Activated CD4-positive, alpha-beta T cell treated with anti-CD3 and anti-CD28 coated beads for 36 hours (primary cell): ENCODE results near the gene MPPE1. TPM values are rescaled to one million over a fixed set of nuclear protein-coding genes. Genes with fewer than 3 reads are reported as not detected.
"Not testable (repeated sequence)": the region's sequence is repeated elsewhere in the genome, so short reads cannot be mapped to it uniquely, and the experiment has no call there.

Experiments used
- ATAC-seq: fragments of 200-7000 bp; cut with Tn5 transposase; one replicate; pipeline ENCODE4 v1.10.0; 2021; ENCODE audit warnings: mild to moderate bottlenecking, moderate library complexity
- CTCF ChIA-PET: fragments of 350-600 bp; sonication (Branson Sonifier 250); formaldehyde crosslinking; loops from one replicate; lab custom pipeline; 2021; ENCODE audit warnings: antibody characterized with exemption; lab: Charles Lee
- POLR2A ChIA-PET: fragments of 350-600 bp; sonication (Branson Sonifier 250); formaldehyde crosslinking; loops from one replicate; lab custom pipeline; 2021; ENCODE audit warnings: antibody characterized with exemption, inconsistent platforms; lab: Charles Lee
- DNase-seq: peaks from one replicate; pipeline ENCODE4 v3.0.0-alpha.2; 2020
- H3K27ac Mint-ChIP-seq: one replicate; pipeline ENCODE4 v1.8.0; 2021; ENCODE audit warnings: mixed read lengths
- H3K27me3 Mint-ChIP-seq: one replicate; pipeline ENCODE4 v1.8.0; 2021; ENCODE audit warnings: mixed read lengths
- H3K36me3 Mint-ChIP-seq: one replicate; pipeline ENCODE4 v1.8.0; 2021; ENCODE audit warnings: low read depth, mixed read lengths
- H3K4me1 Mint-ChIP-seq: one replicate; pipeline ENCODE4 v1.8.0; 2021; ENCODE audit warnings: mixed read lengths
- H3K4me3 Mint-ChIP-seq: one replicate; pipeline ENCODE4 v1.8.0; 2021; ENCODE audit warnings: mild to moderate bottlenecking, moderate library complexity, mixed read lengths
- H3K9me3 Mint-ChIP-seq: one replicate; pipeline ENCODE4 v1.8.0; 2021; ENCODE audit warnings: low read depth, mixed read lengths
- intact Hi-C, 2 experiments: fragments of 100-400 bp; cut with DNase I in 1 of 2; cut with micrococcal nuclease in 1 of 2; formaldehyde crosslinking; loops; one replicate each; pipeline versions ENCODE4 v1.14.2 to v1.15.1; 2022 to 2024; cut with DNase I, micrococcal nuclease
- total RNA-seq, 2 experiments: library from RNA; stranded (reverse); gene quantifications; one replicate each; pipeline ENCODE4 v1.2.3, GENCODE V29; 2021

Gene MPPE1
- total RNA-seq, 2 experiments from 2014 or later, result 22.4 to 29.6 TPM

GRCh38 chr18:11923450-11923849 is 15.3 kb upstream of the MPPE1 start:
- ATAC-seq (no peak), DNase-seq (no peak)
- intact Hi-C loops, result no loop called here
- H3K4me1 Mint-ChIP-seq, result peaks cover 4% of the 10 kb centered on the region
- no peaks in the 10 kb centered on the region for H3K36me3 Mint-ChIP-seq
- no peaks in the 10 kb centered on the region for H3K27me3 Mint-ChIP-seq
- ChIA-PET POLR2A (no interaction called here), CTCF (interaction anchor here (1.3 to 2.6 kb wide), 2 partner anchors 15 to 21 kb away, joined by 3 to 12 read pairs; no protein-coding TSS in a partner anchor)
- H3K27ac Mint-ChIP-seq, result no peak overlapping the region
- no peaks in the 10 kb centered on the region for H3K9me3 Mint-ChIP-seq
- H3K4me3 Mint-ChIP-seq, result no peak overlapping the region

- H3K36me3 Mint-ChIP-seq, H3K9me3 Mint-ChIP-seq, H3K27me3 Mint-ChIP-seq, CTCF ChIA-PET, H3K4me3 Mint-ChIP-seq, ATAC-seq, intact Hi-C loops, DNase-seq, POLR2A ChIA-PET, H3K27ac Mint-ChIP-seq, H3K4me1 Mint-ChIP-seq: not testable (repeated sequence)
These were observed 11.4 kb upstream of the MPPE1 start for GRCh38 chr18:11919522-11919921.

GRCh38 chr18:11916880-11917279 is 8.8 kb upstream of the MPPE1 start:
- H3K4me3 Mint-ChIP-seq, H3K9me3 Mint-ChIP-seq, CTCF ChIA-PET, H3K27ac Mint-ChIP-seq, H3K36me3 Mint-ChIP-seq, POLR2A ChIA-PET, H3K4me1 Mint-ChIP-seq, H3K27me3 Mint-ChIP-seq, intact Hi-C loops, DNase-seq, ATAC-seq: not testable (repeated sequence)

- Mint-ChIP-seq H3K4me3 (peak overlapping the region; percentile 88), H3K27ac (no peak overlapping the region), H3K36me3 (peaks cover 9% of the 10 kb centered on the region), H3K4me1 (peaks cover 18% of the 10 kb centered on the region), H3K27me3 (no peaks in the 10 kb centered on the region), H3K9me3 (no peaks in the 10 kb centered on the region)
- no peak for DNase-seq
- ChIA-PET POLR2A (no interaction called here), CTCF (interaction anchor here (0.6 to 1.5 kb wide), 2 partner anchors 28 to 1592 kb away, joined by 3 to 5 read pairs; no protein-coding TSS in a partner anchor)
- ATAC-seq, result peak; percentile 34
- intact Hi-C loops, result loop anchor here (2.0 to 5.0 kb wide), 4 partner anchors 71 to 1997 kb away; partner anchors contain the start of genes CEP76 (in 1 of the 2), IMPA2 (in 1 of the 2), PSMG2 (in 1 of the 2) and VAPA (in 1 of the 2)
These were observed 1.5 kb upstream of the MPPE1 start for GRCh38 chr18:11909591-11910026.

GRCh38 chr18:11909061-11909455 is 941 bp upstream of the MPPE1 start:
- Mint-ChIP-seq H3K4me1 (peaks cover 18% of the 10 kb centered on the region), H3K27ac (peak overlapping the region; percentile 89), H3K27me3 (no peaks in the 10 kb centered on the region), H3K9me3 (no peaks in the 10 kb centered on the region), H3K4me3 (peak overlapping the region; percentile 88), H3K36me3 (peaks cover 9% of the 10 kb centered on the region)
- intact Hi-C loops, result loop anchor here (2.0 to 5.0 kb wide), 4 partner anchors 72 to 1997 kb away; partner anchors contain the start of genes CEP76 (in 1 of the 2), IMPA2 (in 1 of the 2), PSMG2 (in 1 of the 2) and VAPA (in 1 of the 2)
- DNase-seq, result no peak
- CTCF ChIA-PET, result interaction anchor here (0.6 to 1.5 kb wide), 2 partner anchors 29 to 1593 kb away, joined by 3 to 5 read pairs; no protein-coding TSS in a partner anchor
- ATAC-seq, result no peak
- POLR2A ChIA-PET, result no interaction called here

GRCh38 chr18:11906926-11907874 is 917 bp downstream of the MPPE1 start:
- no peaks in the 10 kb centered on the region for H3K27me3 Mint-ChIP-seq
- DNase-seq, result peak; percentile 21
- ChIA-PET CTCF (no interaction called here), POLR2A (no interaction called here)
- intact Hi-C loops, result loop anchor here in 1 of 2 experiments (5.0 kb wide), 1 partner anchor 1995 kb away; the partner anchor contains the start of gene VAPA
- no peak for ATAC-seq
- H3K36me3 Mint-ChIP-seq, result peaks cover 17% of the 10 kb centered on the region
- no peaks in the 10 kb centered on the region for H3K9me3 Mint-ChIP-seq
- H3K4me3 Mint-ChIP-seq, result peak overlapping the region; percentile 88
- peaks cover 18% of the 10 kb centered on the region for H3K4me1 Mint-ChIP-seq
- peak overlapping the region; percentile 94 for H3K27ac Mint-ChIP-seq

GRCh38 chr18:11906176-11906575 is 1.9 kb downstream of the MPPE1 start:
- POLR2A ChIA-PET, result no interaction called here
- ATAC-seq (no peak), DNase-seq (no peak)
- Mint-ChIP-seq H3K27me3 (no peaks in the 10 kb centered on the region), H3K36me3 (peaks cover 24% of the 10 kb centered on the region), H3K9me3 (no peaks in the 10 kb centered on the region), H3K4me3 (no peak overlapping the region), H3K27ac (no peak overlapping the region), H3K4me1 (peaks cover 18% of the 10 kb centered on the region)
- intact Hi-C loops, result loop anchor here in 1 of 2 experiments (5.0 kb wide), 1 partner anchor 1994 kb away; the partner anchor contains the start of gene VAPA
- CTCF ChIA-PET, result interaction anchor here (0.6 to 1.4 kb wide), 3 partner anchors 69 to 132 kb away, joined by 3 to 5 read pairs (median 3); no protein-coding TSS in a partner anchor

GRCh38 chr18:11905613-11906012 is 2.5 kb downstream of the MPPE1 start:
- CTCF ChIA-PET, result interaction anchor here (0.6 to 1.4 kb wide), 4 partner anchors 70 to 133 kb away, joined by 3 to 5 read pairs (median 3); no protein-coding TSS in a partner anchor
- no peak overlapping the region for H3K4me3 Mint-ChIP-seq

GRCh38 chr18:11902522-11903292 is 5.4 kb downstream of the MPPE1 start:
- peaks cover 11% of the 10 kb centered on the region for H3K4me1 Mint-ChIP-seq

More at GRCh38 chr18:11905613-11906012, 2.5 kb downstream of the MPPE1 start:
- ATAC-seq (no peak), DNase-seq (no peak)
- Mint-ChIP-seq H3K4me1 (peaks cover 18% of the 10 kb centered on the region), H3K27ac (no peak overlapping the region), H3K36me3 (peaks cover 24% of the 10 kb centered on the region), H3K27me3 (no peaks in the 10 kb centered on the region), H3K9me3 (no peaks in the 10 kb centered on the region)
- POLR2A ChIA-PET, result no interaction called here
- intact Hi-C loops, result loop anchor here in 1 of 2 experiments (5.0 kb wide), 1 partner anchor 1993 kb away; the partner anchor contains the start of gene VAPA

GRCh38 chr18:11901826-11902438 is 6.2 kb downstream of the MPPE1 start:
- CTCF ChIA-PET, result interaction anchor here (0.6 kb wide), 1 partner anchor 22 kb away, joined by 3 read pairs; no protein-coding TSS in a partner anchor
- Mint-ChIP-seq H3K4me1 (peaks cover 7% of the 10 kb centered on the region), H3K27ac (no peak overlapping the region), H3K4me3 (no peak overlapping the region), H3K9me3 (no peaks in the 10 kb centered on the region), H3K36me3 (peaks cover 35% of the 10 kb centered on the region), H3K27me3 (no peaks in the 10 kb centered on the region)
- intact Hi-C loops, result no loop called here
- ATAC-seq (no peak), DNase-seq (no peak)
- POLR2A ChIA-PET, result no interaction called here

More at GRCh38 chr18:11902522-11903292, 5.4 kb downstream of the MPPE1 start:
- Mint-ChIP-seq H3K27me3 (no peaks in the 10 kb centered on the region), H3K27ac (no peak overlapping the region), H3K9me3 (no peaks in the 10 kb centered on the region), H3K4me3 (no peak overlapping the region), H3K36me3 (peaks cover 28% of the 10 kb centered on the region)
- ChIA-PET POLR2A (no interaction called here), CTCF (interaction anchor here (0.6 kb wide), 1 partner anchor 21 kb away, joined by 3 read pairs; no protein-coding TSS in a partner anchor)
- DNase-seq (no peak), ATAC-seq (peak; percentile 30)
- intact Hi-C loops, result no loop called here
